Caco-2 (cell line): Measurements from ENCODE around the gene SLC4A11. TPM values are rescaled to one million over a fixed set of nuclear protein-coding genes. Genes with fewer than 3 reads are reported as not detected.

ENCODE experiments used
- BruUV-seq: library from RNA; stranded (reverse); fragments of 400-500 nt; replicated peaks from 2 replicates; lab custom pipeline; 2021; lab: Mats Ljungman, UMichigan
- CTCF ChIA-PET: fragments of 300-600 bp; sonication (Branson Sonifier 250); formaldehyde crosslinking; loops from one replicate; lab custom pipeline; 2022; ENCODE audit warnings: antibody characterized with exemption; lab: Charles Lee
- POLR2A ChIA-PET: fragments of 300-600 bp; sonication (Branson Sonifier 250); formaldehyde crosslinking; loops from one replicate; lab custom pipeline; 2022; ENCODE audit warnings: antibody characterized with exemption; lab: Charles Lee
- DNase-seq, 2 experiments: peaks; one replicate each; pipeline versions ENCODE4 v3.0.0 to v3.0.0-alpha.2; 2020 to 2022
- H3K27me3 ChIP-seq: replicated peaks from 2 replicates; pipeline ENCODE4 v1.6.0; 2011; ENCODE audit warnings: low read length; ENCODE audit not compliant: control insufficient read depth, insufficient read depth
- H3K36me3 ChIP-seq: 2 replicates; pipeline ENCODE4 v1.5.1; 2011; ENCODE audit warnings: low read length; ENCODE audit not compliant: control insufficient read depth, insufficient read depth
- H3K4me1 ChIP-seq: fragments of 250-450 bp; sonication (Bioruptor Pico); 2 replicates; pipeline ENCODE4 v1.5.1; 2020; ENCODE audit warnings: mild to moderate bottlenecking
- H3K4me3 ChIP-seq: 2 replicates; pipeline ENCODE4 v1.5.1; 2011; ENCODE audit warnings: low read depth, mild to moderate bottlenecking, control low read depth, low read length
- H3K9me3 ChIP-seq: fragments of 250-450 bp; sonication (Bioruptor Pico); 2 replicates; pipeline ENCODE4 v1.5.1; 2020; ENCODE audit warnings: mild to moderate bottlenecking, moderate library complexity
- H3K27ac Mint-ChIP-seq: one replicate; pipeline ENCODE4 v1.8.0; 2022; ENCODE audit warnings: mixed read lengths; ENCODE audit not compliant: unreplicated experiment
- H3K27me3 Mint-ChIP-seq: one replicate; pipeline ENCODE4 v1.8.0; 2022; ENCODE audit warnings: mixed read lengths; ENCODE audit not compliant: insufficient read depth, unreplicated experiment
- H3K36me3 Mint-ChIP-seq: one replicate; pipeline ENCODE4 v1.8.0; 2022; ENCODE audit warnings: mild to moderate bottlenecking, mixed read lengths; ENCODE audit not compliant: insufficient read depth, unreplicated experiment
- H3K4me1 Mint-ChIP-seq: one replicate; pipeline ENCODE4 v1.8.0; 2022; ENCODE audit warnings: low read depth, mixed read lengths; ENCODE audit not compliant: unreplicated experiment
- H3K4me3 Mint-ChIP-seq: one replicate; pipeline ENCODE4 v1.8.0; 2022; ENCODE audit warnings: mild to moderate bottlenecking, moderate library complexity, mixed read lengths; ENCODE audit not compliant: unreplicated experiment
- H3K9me3 Mint-ChIP-seq: one replicate; pipeline ENCODE4 v1.8.0; 2022; ENCODE audit warnings: mixed read lengths; ENCODE audit not compliant: unreplicated experiment
- CTCF ChIP-seq, 2 experiments: fragments of 200-600 bp in 1 of 2; IDR thresholded peaks; 1 replicate in 1 of 2; 2 replicates in 1 of 2; pipeline versions ENCODE4 v1.5.1 to v1.8.0; 2011 to 2022; ENCODE audit warnings: antibody characterized with exemption in 1 of 2, control low read depth in 1 of 2, inconsistent platforms in 1 of 2, low read depth in 1 of 2, low read length in 1 of 2, mild to moderate bottlenecking in 1 of 2, moderate library complexity in 1 of 2; ENCODE audit not compliant: insufficient read depth in 1 of 2, severe bottlenecking in 1 of 2, unreplicated experiment in 1 of 2
- intact Hi-C: fragments of 100-400 bp; cut with micrococcal nuclease; formaldehyde crosslinking; loops from one replicate; pipeline ENCODE4 v1.10.0; 2022; ENCODE audit not compliant: unreplicated experiment
- total RNA-seq: library from RNA; stranded (reverse); gene quantifications from 2 replicates; pipeline ENCODE4 v1.2.3, GENCODE V29; 2022

The SLC4A11 gene
- total RNA-seq, 1 experiment from 2014 or later = 9.5 TPM

DNA sequence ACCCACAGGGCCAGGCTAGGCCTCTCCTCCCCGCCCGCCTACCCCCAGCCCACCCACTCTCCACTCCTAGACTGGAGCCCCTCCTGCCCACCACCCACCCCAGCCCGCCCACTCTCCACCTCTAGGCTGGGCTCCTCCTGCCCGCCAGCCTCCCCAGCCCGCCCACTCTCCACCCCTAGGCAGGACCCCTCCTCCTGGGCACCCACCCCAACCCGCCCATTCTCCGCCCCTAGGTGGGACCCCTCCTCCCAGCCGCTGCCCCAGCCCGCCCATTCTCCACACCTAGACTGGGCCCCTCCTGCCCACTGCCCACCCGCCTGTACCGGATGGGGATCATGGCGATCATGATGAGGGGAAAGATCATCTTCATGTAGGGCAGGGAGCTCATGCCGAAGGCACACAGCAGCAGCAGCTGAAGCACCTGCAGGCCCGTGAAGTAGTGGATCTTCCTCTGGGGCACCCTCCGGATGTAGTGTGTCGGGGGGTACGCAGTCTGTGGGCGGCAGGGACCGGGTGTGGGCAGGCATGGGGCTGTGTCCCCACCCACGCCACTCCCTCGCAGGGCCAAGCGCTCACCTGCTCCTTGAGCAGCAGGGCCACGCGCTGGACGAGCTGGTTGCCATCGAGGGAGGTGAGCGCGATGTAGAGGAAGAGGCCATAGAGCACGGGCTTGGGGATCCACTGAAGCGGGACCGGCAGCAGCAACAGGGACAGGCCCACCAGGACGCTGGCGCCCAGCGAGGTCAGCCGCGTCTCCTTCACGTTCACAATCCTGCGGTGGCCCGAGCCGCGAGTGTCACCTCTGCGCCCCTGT is 10.8 kb downstream of the SLC4A11 start:
- DNase-seq = no peak
- Histone ChIP-seq H3K4me3 (no peak overlapping the region), H3K4me1 (peaks cover 15% of the 10 kb centered on the region), H3K36me3 (peaks cover 1% of the 10 kb centered on the region), H3K27me3 (no peaks in the 10 kb centered on the region), H3K9me3 (no peaks in the 10 kb centered on the region)
- ChIA-PET CTCF (interaction anchor here (0.6 kb wide), 1 partner anchor 23 kb away, joined by 3 read pairs; no protein-coding TSS in a partner anchor), POLR2A (no interaction called here)
- Mint-ChIP-seq H3K27me3 (no peaks in the 10 kb centered on the region), H3K4me3 (no peak overlapping the region), H3K4me1 (peaks cover 7% of the 10 kb centered on the region), H3K27ac (peak overlapping the region; percentile 36), H3K9me3 (no peaks in the 10 kb centered on the region), H3K36me3 (peaks cover 8% of the 10 kb centered on the region)
- BruUV-seq = no TSS peak
- TF ChIP-seq CTCF (IDR thresholded peaks at IDR 0.05; ENCODE audit: insufficient read depth in 1 of 2, low read depth in 1 of 2, low read length in 1 of 2, severe bottlenecking in 1 of 2, unreplicated experiment in 1 of 2) = no peak
- intact Hi-C loops = no loop called here

DNA sequence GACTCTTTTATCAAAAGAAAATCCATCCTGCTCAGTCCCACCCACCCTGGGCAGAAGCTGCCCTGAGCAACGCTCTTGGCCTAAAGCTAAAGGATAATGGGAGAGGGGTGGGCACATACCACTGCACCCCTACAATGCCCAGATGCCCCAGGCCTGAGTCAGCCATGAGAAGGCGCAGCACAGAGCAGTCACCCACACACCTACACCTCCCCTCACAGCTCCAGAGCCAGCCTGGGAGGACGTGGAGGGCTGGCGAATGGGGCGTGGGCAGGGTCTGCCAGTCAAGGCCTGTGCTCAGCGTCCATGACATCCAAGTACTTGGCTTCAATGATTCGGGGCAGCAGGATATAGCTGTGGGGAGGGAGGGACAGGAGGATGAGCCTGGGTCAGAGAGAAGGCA is 11.5 kb downstream of the SLC4A11 start:
- Histone ChIP-seq H3K36me3 (peaks cover 1% of the 10 kb centered on the region), H3K4me3 (no peak overlapping the region), H3K4me1 (peaks cover 22% of the 10 kb centered on the region), H3K9me3 (no peaks in the 10 kb centered on the region), H3K27me3 (no peaks in the 10 kb centered on the region)
- H3K4me1 Mint-ChIP-seq = peaks cover 7% of the 10 kb centered on the region
- intact Hi-C loops = no loop called here
- no peak for TF ChIP-seq CTCF (IDR thresholded peaks at IDR 0.05; ENCODE audit: insufficient read depth in 1 of 2, low read depth in 1 of 2, low read length in 1 of 2, severe bottlenecking in 1 of 2, unreplicated experiment in 1 of 2)
- DNase-seq = no peak
- CTCF ChIA-PET = interaction anchor here (0.6 kb wide), 1 partner anchor 23 kb away, joined by 3 read pairs; no protein-coding TSS in a partner anchor
- H3K27ac Mint-ChIP-seq = no peak overlapping the region
- POLR2A ChIA-PET = no interaction called here
- no peaks in the 10 kb centered on the region for H3K27me3 Mint-ChIP-seq
- peaks cover 13% of the 10 kb centered on the region for H3K36me3 Mint-ChIP-seq
- H3K9me3 Mint-ChIP-seq = no peaks in the 10 kb centered on the region
- no TSS peak for BruUV-seq
- no peak overlapping the region for H3K4me3 Mint-ChIP-seq

- no peak for DNase-seq
- no peaks in the 10 kb centered on the region for H3K9me3 ChIP-seq
- no peaks in the 10 kb centered on the region for H3K27me3 ChIP-seq
- intact Hi-C loops = no loop called here
- H3K9me3 Mint-ChIP-seq = no peaks in the 10 kb centered on the region
- H3K36me3 Mint-ChIP-seq = peaks cover 13% of the 10 kb centered on the region
- POLR2A ChIA-PET = no interaction called here
- peaks cover 1% of the 10 kb centered on the region for H3K36me3 ChIP-seq
- TF ChIP-seq CTCF (IDR thresholded peaks at IDR 0.05; ENCODE audit: insufficient read depth in 1 of 2, low read depth in 1 of 2, low read length in 1 of 2, severe bottlenecking in 1 of 2, unreplicated experiment in 1 of 2) = no peak
- no peaks in the 10 kb centered on the region for H3K27me3 Mint-ChIP-seq
- H3K4me3 Mint-ChIP-seq = no peak overlapping the region
- peak overlapping the region; percentile 28 for H3K27ac Mint-ChIP-seq
- TSS peak; percentile 12 for BruUV-seq
- H3K4me3 ChIP-seq = no peak overlapping the region
- CTCF ChIA-PET = no interaction called here
- H3K4me1 Mint-ChIP-seq = peaks cover 7% of the 10 kb centered on the region
- peaks cover 26% of the 10 kb centered on the region for H3K4me1 ChIP-seq
These were observed 12.1 kb downstream of the SLC4A11 start for GRCh38 chr20:3226864-3227263.
